Right atrium auricular region (tissue), 2 donors: ENCODE measurements around the gene ACSBG1. TPM values are rescaled to one million over a fixed set of nuclear protein-coding genes. Genes with fewer than 3 reads are reported as not detected.

Source experiments
- DNase-seq: peaks from one replicate; pipeline ENCODE4 v3.0.0-alpha.2; 2019; ENCODE audit warnings: low spot score
- H3K27ac ChIP-seq, 2 donors: fragments of 200-600 bp; sonication (generic); 1 replicate in 1 of 2; 2 replicates in 1 of 2; pipeline ENCODE4 v1.5.1; 2016 to 2019
- H3K27me3 ChIP-seq, 2 donors: fragments of 200-600 bp; sonication (generic); one replicate each; pipeline versions ENCODE4 v1.5.1 to v1.6.0; 2017 to 2019
- H3K36me3 ChIP-seq: fragments of 200-600 bp; sonication (generic); one replicate; pipeline ENCODE4 v1.5.1; 2016
- H3K4me1 ChIP-seq, 2 donors: fragments of 200-600 bp; sonication (generic); one replicate each; pipeline versions ENCODE4 v1.5.1 to v1.6.0; 2017 to 2019
- H3K4me3 ChIP-seq, 2 donors: fragments of 200-600 bp; sonication (generic); 1 replicate in 1 of 2; 2 replicates in 1 of 2; pipeline ENCODE4 v1.5.1; 2017 to 2019; ENCODE audit warnings: mild to moderate bottlenecking in 1 of 2, moderate library complexity in 1 of 2
- H3K9me3 ChIP-seq, 2 donors: fragments of 200-600 bp; sonication (generic); one replicate each; pipeline ENCODE4 v1.5.1; 2019
- total RNA-seq, 2 donors: library from RNA; depleted of rRNA; stranded (reverse); fragments of >200 nt; gene quantifications; one replicate each; pipeline ENCODE4 v1.1.0, GENCODE V29; 2016
- TF ChIP-seq, protein P1 (sequence below), 2 donors: fragments of 200-600 bp; sonication (generic); IDR thresholded peaks; one replicate each; pipeline ENCODE4 v1.5.1; 2019; ENCODE audit warnings: antibody characterized with exemption in 2 of 2

ACSBG1 gene
- total RNA-seq, 2 donors from 2014 or later, result not detected

DNA sequence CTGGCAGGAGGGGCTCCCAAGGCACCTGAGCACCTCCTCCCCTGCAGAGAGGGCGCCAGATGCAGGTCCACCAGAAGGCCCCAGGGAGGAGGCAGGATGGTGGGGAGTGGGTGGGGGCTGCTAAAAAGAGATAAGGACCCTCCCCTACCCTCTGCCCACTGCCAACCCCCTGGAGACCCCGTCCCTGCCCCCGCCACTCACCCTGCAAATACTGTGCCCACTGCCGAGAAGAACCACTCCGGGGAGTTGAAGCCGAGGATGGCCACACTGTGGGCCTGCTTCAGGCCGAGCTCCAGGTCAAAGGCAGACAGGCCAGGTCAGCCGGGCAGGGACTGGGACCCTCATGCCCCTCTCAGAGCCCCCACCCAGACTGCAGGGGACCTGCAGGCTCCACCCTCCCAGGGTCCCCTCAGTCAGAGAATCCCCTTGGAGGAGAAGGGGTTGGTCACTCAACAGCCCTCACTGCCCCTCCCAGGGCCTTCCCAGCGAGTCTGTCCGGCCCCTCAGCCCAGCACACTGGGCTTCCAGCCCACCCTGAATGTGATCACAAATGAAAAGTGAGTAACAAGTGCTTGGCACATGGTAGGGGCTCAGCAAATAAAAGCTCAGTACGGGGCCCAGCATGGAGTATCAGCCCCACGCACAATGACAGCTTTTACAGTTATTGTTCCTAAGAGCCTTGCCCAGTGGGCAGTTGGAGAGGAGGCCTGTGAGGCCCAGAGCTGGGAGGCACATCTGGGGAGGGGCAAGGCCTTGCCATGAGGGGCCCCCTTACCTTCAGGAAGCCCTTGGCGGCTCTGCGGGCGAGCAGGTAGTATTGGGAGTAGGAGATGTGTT lies 40.4 kb downstream of the ACSBG1 start:
- DNase-seq, result no peak
- H3K27ac ChIP-seq, result no peak overlapping the region
- TF ChIP-seq, protein P1, sequence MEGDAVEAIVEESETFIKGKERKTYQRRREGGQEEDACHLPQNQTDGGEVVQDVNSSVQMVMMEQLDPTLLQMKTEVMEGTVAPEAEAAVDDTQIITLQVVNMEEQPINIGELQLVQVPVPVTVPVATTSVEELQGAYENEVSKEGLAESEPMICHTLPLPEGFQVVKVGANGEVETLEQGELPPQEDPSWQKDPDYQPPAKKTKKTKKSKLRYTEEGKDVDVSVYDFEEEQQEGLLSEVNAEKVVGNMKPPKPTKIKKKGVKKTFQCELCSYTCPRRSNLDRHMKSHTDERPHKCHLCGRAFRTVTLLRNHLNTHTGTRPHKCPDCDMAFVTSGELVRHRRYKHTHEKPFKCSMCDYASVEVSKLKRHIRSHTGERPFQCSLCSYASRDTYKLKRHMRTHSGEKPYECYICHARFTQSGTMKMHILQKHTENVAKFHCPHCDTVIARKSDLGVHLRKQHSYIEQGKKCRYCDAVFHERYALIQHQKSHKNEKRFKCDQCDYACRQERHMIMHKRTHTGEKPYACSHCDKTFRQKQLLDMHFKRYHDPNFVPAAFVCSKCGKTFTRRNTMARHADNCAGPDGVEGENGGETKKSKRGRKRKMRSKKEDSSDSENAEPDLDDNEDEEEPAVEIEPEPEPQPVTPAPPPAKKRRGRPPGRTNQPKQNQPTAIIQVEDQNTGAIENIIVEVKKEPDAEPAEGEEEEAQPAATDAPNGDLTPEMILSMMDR (IDR thresholded peaks at IDR 0.05), result no peak
- no peaks in the 10 kb centered on the region for H3K36me3 ChIP-seq
- H3K4me1 ChIP-seq, result no peaks in the 10 kb centered on the region
- H3K9me3 ChIP-seq, result no peaks in the 10 kb centered on the region
- no peak overlapping the region for H3K4me3 ChIP-seq
- H3K27me3 ChIP-seq, result no peaks in the 10 kb centered on the region

- Histone ChIP-seq H3K36me3 (no peaks in the 10 kb centered on the region), H3K9me3 (no peaks in the 10 kb centered on the region), H3K27ac (no peak overlapping the region), H3K4me1 (no peaks in the 10 kb centered on the region), H3K27me3 (no peaks in the 10 kb centered on the region), H3K4me3 (no peak overlapping the region)
- TF ChIP-seq, protein P1 (IDR thresholded peaks at IDR 0.05), result no peak
- no peak for DNase-seq
Measured at GRCh38 chr15:78192826-78193594, 41.4 kb downstream of the ACSBG1 start.

GRCh38 chr15:78182821-78183220 lies 51.5 kb downstream of the ACSBG1 start:
- no peaks in the 10 kb centered on the region for H3K36me3 ChIP-seq
- H3K27ac ChIP-seq, result no peak overlapping the region
- H3K9me3 ChIP-seq, result no peaks in the 10 kb centered on the region
- TF ChIP-seq, protein P1 (IDR thresholded peaks at IDR 0.05), result no peak
- DNase-seq, result no peak
- H3K4me1 ChIP-seq, result no peaks in the 10 kb centered on the region
- H3K27me3 ChIP-seq, result no peaks in the 10 kb centered on the region
- no peak overlapping the region for H3K4me3 ChIP-seq

DNA sequence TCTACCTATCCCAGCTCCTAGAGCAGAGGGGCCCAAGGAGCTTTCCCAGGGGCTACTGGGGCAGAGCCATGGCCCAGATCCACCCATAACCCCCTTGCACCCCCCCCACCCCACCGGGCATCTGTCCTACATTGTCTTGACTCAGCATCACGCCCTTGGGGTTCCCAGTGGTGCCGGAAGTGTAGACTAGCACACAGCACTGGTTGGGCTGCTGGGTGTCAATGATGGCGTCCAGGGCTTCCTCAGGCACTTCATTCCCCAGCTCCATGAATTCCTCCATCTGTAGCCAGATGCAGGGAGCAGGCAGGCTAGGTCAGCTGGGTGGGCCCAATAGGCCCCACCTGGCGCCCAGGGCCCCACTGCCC lies 52.0 kb downstream of the ACSBG1 start:
- Histone ChIP-seq H3K9me3 (no peaks in the 10 kb centered on the region), H3K36me3 (no peaks in the 10 kb centered on the region), H3K4me1 (no peaks in the 10 kb centered on the region), H3K27ac (no peak overlapping the region), H3K27me3 (no peaks in the 10 kb centered on the region), H3K4me3 (no peak overlapping the region)
- DNase-seq, result peak; percentile 26
- TF ChIP-seq, protein P1 (IDR thresholded peaks at IDR 0.05), result no peak

DNA sequence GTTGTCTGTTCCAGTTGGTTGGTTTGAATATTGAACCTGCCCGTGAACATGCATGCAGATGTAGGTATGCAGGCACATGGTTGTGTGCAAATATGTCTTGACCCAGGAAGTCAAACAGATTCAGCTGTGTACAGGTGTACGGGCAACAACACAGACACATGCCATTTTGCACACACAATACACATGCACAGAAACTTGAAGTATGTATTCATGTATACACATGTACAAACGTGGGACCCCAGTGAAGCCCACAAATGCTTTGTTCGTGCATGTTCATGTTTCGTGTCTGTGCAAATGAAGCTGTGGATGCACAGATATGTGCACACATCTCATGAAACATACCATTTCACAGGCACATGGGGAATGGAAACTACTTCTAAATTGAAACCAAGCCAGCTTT lies 54.5 kb downstream of the ACSBG1 start:
- H3K4me3 ChIP-seq, result no peak overlapping the region

More for the DNA sequence above, 54.5 kb downstream of the ACSBG1 start:
- Histone ChIP-seq H3K27ac (no peak overlapping the region), H3K4me1 (no peaks in the 10 kb centered on the region), H3K27me3 (no peaks in the 10 kb centered on the region), H3K9me3 (no peaks in the 10 kb centered on the region), H3K36me3 (no peaks in the 10 kb centered on the region)
- TF ChIP-seq, protein P1 (IDR thresholded peaks at IDR 0.05), result no peak
- DNase-seq, result no peak
